ES-I3 (cell line): ENCODE results near the gene FN1.

ENCODE experiments used
- H3K36me3 ChIP-seq: 2 replicates; pipeline ENCODE4 v1.6.1; 2013; ENCODE audit warnings: mild to moderate bottlenecking, low read length, control low read depth, moderate library complexity; ENCODE audit not compliant: insufficient read depth
- H3K4me1 ChIP-seq: 2 replicates; pipeline ENCODE4 v1.6.1; 2013; ENCODE audit warnings: mild to moderate bottlenecking, control low read depth, low read length; ENCODE audit not compliant: insufficient read depth
- H3K9ac ChIP-seq: 2 replicates; pipeline ENCODE4 v1.6.1; 2013; ENCODE audit warnings: low read depth, mild to moderate bottlenecking, low read length, moderate library complexity
- H3K9me3 ChIP-seq: 2 replicates; pipeline ENCODE4 v1.6.1; 2013; ENCODE audit warnings: mild to moderate bottlenecking, low read length, moderate library complexity; ENCODE audit not compliant: control insufficient read depth, insufficient read depth

The FN1 gene

DNA sequence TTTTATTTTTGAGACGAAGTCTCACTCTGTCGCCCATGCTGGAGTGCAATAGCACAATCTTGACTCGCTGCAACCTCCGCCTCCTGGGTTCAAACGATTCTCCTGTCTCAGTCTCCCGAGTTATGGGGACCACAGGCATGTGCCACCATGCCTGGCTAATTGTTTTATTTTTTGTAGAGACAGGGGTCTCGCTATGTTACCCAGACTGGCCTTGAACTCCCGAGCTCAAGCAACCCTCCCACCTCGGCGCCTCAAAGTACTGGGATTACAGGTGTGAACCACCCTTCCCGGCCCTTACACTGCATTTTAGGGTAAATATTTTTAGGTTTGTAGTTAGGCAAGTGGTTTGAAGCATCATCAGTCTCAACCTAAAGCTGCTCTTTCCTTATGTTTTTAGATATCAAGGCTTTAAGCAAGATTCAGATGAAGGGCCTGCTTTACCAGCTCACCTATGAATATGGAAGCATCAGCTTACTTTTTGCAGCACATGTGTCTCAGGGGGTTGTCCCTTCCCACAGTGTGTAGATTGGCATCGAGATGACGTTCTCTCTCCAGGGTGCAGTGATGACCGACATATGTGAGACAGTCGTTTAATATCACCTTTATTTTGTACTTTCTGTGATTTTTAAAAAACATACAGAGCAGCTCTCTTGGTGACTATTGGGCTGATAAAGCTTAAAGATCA is 76.8 kb downstream of the FN1 start:
- Histone ChIP-seq H3K9me3 (no peaks in the 10 kb centered on the region), H3K36me3 (peaks cover 10% of the 10 kb centered on the region), H3K9ac (no peak overlapping the region), H3K4me1 (no peaks in the 10 kb centered on the region)

- no peaks in the 10 kb centered on the region for H3K9me3 ChIP-seq
- no peaks in the 10 kb centered on the region for H3K4me1 ChIP-seq
- H3K9ac ChIP-seq: no peak overlapping the region
- peaks cover 3% of the 10 kb centered on the region for H3K36me3 ChIP-seq
Observed at GRCh38 chr2:215358312-215358845, 77.5 kb downstream of the FN1 start.

GRCh38 chr2:215357660-215358059 is 78.2 kb downstream of the FN1 start:
- H3K4me1 ChIP-seq: no peaks in the 10 kb centered on the region
- H3K9me3 ChIP-seq: no peaks in the 10 kb centered on the region
- H3K9ac ChIP-seq: no peak overlapping the region
- no peaks in the 10 kb centered on the region; the same call in 1 of the 2 replicates for H3K36me3 ChIP-seq

GRCh38 chr2:215356948-215357461 is 78.9 kb downstream of the FN1 start:
- Histone ChIP-seq H3K4me1 (no peaks in the 10 kb centered on the region), H3K36me3 (no peaks in the 10 kb centered on the region; the same call in 1 of the 2 replicates), H3K9ac (no peak overlapping the region), H3K9me3 (no peaks in the 10 kb centered on the region)

- Histone ChIP-seq H3K9ac (no peak overlapping the region), H3K9me3 (no peaks in the 10 kb centered on the region), H3K4me1 (no peaks in the 10 kb centered on the region), H3K36me3 (no peaks in the 10 kb centered on the region; the same call in 1 of the 2 replicates)
Observed at GRCh38 chr2:215356334-215356947, 79.4 kb downstream of the FN1 start.

DNA sequence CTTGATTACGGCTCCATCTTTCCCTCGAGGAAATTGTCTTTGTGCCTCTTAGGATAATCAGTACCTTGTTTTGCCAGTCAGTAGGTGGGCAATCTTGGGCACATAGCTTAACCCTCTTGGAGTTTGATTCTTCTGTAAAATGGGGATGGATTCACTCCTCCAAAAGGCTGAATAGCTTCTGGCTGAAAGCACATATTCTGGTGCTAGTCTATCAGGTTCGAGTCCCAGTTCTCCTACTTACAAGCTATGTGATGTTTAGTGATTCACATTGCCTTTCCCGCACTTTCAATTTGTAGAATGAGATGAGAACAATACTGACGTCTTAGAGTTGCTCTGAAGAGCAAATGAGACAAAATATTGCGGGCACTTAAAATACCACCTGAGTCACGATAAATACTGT is 80.1 kb downstream of the FN1 start:
- H3K9me3 ChIP-seq: no peaks in the 10 kb centered on the region
- no peak overlapping the region for H3K9ac ChIP-seq
- no peaks in the 10 kb centered on the region for H3K36me3 ChIP-seq
- no peaks in the 10 kb centered on the region for H3K4me1 ChIP-seq

DNA sequence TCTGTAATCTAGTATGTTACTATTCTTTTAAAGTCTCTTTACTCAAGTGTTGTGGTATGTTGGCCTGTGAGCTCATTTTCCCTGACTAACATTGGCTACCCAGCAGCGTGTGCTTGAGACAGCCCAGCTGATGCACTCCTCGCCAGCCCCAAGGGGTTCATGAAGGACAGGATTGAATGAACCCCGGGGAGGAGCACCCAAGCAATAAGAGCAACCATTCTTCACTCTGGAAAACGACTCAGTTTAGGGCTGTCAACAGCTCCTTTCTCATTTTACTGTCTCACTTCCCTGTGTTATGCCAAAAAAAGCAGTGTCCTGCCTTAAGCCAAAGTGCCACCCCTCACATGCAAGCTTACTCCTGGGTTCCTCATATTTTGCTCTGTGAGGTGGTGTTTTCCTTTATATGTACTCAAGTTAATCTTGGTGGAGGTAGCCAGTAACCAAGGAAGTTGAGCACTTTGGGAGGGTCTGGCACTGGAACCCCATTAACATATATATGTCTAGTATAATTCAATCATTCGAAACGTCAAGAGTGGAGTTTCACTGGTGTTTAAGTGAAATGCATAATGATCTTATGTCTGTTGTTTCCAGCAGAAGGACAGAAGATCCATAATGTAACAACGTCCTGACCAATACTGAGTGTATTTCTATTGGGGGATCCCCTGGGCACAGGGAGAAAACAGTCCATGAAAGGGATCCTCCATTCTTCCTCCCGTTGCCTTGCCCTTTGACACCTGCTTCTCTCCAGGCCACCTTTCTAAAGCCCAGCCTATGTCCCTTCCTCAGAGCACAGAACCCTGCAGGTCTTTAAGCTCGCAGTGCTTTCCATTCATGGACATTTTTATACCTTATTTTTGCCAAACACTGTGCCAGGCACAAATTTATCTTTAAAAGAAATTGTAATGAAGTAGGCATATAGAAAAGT is 80.8 kb downstream of the FN1 start:
- Histone ChIP-seq H3K9ac (no peak overlapping the region), H3K9me3 (no peaks in the 10 kb centered on the region), H3K4me1 (no peaks in the 10 kb centered on the region), H3K36me3 (no peaks in the 10 kb centered on the region)

DNA sequence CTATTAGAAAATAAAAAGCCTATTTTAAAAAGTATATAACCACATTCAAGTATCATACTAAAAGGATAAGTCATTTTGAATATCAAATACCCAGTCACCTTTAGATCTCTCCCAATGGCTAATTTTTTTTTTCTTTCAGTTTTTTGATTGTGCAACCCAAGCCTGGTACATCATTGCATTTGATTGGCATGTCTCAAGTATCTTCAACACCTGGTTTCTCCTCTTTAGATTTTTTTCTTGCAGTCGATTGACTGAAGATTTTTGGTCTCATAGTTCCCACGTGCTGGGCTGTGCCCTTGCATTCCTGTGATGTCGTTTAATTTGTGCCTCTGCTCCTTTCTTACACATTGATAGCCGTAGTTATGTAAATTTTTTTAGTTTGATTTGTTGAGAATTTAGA is 83.3 kb downstream of the FN1 start:
- Histone ChIP-seq H3K4me1 (no peaks in the 10 kb centered on the region), H3K9ac (no peak overlapping the region), H3K36me3 (peaks cover 4% of the 10 kb centered on the region; the same call in 1 of the 2 replicates), H3K9me3 (no peaks in the 10 kb centered on the region)

GRCh38 chr2:215347878-215348277 is 88.0 kb downstream of the FN1 start:
- Histone ChIP-seq H3K9ac (no peak overlapping the region), H3K9me3 (no peaks in the 10 kb centered on the region), H3K36me3 (peaks cover 38% of the 10 kb centered on the region), H3K4me1 (no peaks in the 10 kb centered on the region)

DNA sequence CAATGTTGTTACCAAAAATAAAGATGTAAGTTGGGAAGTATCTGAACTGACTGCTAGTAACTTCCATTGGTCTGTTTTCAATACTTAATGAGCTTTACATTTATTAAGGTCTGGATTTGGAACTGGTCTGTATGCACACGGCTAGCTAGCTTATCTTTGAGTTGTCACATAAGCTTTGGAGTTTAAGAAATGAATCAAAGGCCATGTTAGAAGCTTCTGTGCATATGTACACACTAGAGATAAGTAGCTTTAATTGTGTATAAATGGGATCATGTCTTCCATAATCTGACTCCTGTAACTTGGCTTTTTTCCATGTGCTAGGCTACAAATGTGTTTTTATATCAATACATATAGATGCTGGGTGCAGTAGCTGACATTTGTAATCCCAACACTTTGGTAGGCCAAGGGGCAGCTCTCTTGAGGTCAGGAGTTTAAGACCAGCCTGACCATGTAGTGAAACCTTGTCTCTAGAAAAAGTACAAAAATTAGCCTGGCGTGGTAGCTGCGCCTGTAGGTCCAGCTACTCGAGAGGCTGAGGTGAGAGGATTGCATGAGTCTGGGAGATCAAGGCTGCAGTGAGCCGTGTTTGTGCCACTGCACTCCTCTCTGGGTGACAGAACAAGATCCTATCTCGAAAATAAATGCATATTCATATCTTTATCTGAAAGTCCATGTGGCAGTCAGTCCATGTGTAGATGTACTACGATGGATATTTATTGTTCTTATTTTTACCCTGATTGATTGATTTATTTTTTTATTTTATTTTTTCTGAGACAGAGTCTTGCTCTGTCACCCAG is 96.8 kb downstream of the FN1 start:
- Histone ChIP-seq H3K4me1 (no peaks in the 10 kb centered on the region), H3K9ac (no peak overlapping the region), H3K36me3 (peaks cover 29% of the 10 kb centered on the region), H3K9me3 (no peaks in the 10 kb centered on the region)

- no peaks in the 10 kb centered on the region for H3K9me3 ChIP-seq
- peaks cover 3% of the 10 kb centered on the region for H3K4me1 ChIP-seq
- peaks cover 19% of the 10 kb centered on the region for H3K36me3 ChIP-seq
- no peak overlapping the region for H3K9ac ChIP-seq
Observed at GRCh38 chr2:215332872-215333595, 102.8 kb downstream of the FN1 start.

GRCh38 chr2:215328066-215328465 is 107.8 kb downstream of the FN1 start:
- Histone ChIP-seq H3K9me3 (no peaks in the 10 kb centered on the region), H3K9ac (no peak overlapping the region), H3K4me1 (peaks cover 18% of the 10 kb centered on the region), H3K36me3 (peaks cover 30% of the 10 kb centered on the region)

- no peak overlapping the region for H3K9ac ChIP-seq
- H3K36me3 ChIP-seq: peaks cover 41% of the 10 kb centered on the region
- peaks cover 18% of the 10 kb centered on the region for H3K4me1 ChIP-seq
- H3K9me3 ChIP-seq: no peaks in the 10 kb centered on the region
Observed at GRCh38 chr2:215324811-215325210, 111.1 kb downstream of the FN1 start.
